GM23338 (cell line): Measurements from ENCODE around the gene MTHFSD. TPM values are rescaled to one million over a fixed set of nuclear protein-coding genes. Genes with fewer than 3 reads are reported as not detected.

Experiments
- ATAC-seq: fragments of 200-7000 bp; cut with Tn5 transposase; 3 replicates; pipeline ENCODE4 v1.9.1; 2020
- DNase-seq: peaks from one replicate; pipeline ENCODE4 v3.0.0-alpha.2; 2015; ENCODE audit warnings: low spot score
- H2AFZ ChIP-seq: fragments of 200-600 bp; sonication (generic); 2 replicates; pipeline ENCODE4 v1.8.0; 2016; ENCODE audit warnings: antibody characterized with exemption, mild to moderate bottlenecking, moderate library complexity
- H3F3A ChIP-seq: fragments of 200-600 bp; sonication (generic); replicated peaks from 2 replicates; pipeline ENCODE4 v1.8.0; 2017; ENCODE audit warnings: antibody characterized with exemption, mixed run types, low read depth
- H3K27ac ChIP-seq: fragments of 200-600 bp; sonication (generic); 2 replicates; pipeline ENCODE4 v1.6.1; 2016; ENCODE audit warnings: low read depth
- H3K27me3 ChIP-seq: fragments of 200-600 bp; sonication (generic); 2 replicates; pipeline ENCODE4 v1.8.0; 2016; ENCODE audit warnings: mild to moderate bottlenecking, mixed run types, moderate library complexity; ENCODE audit not compliant: insufficient read depth
- H3K36me3 ChIP-seq: fragments of 200-600 bp; sonication (generic); 2 replicates; pipeline ENCODE4 v1.8.0; 2016; ENCODE audit warnings: mild to moderate bottlenecking; ENCODE audit not compliant: insufficient read depth
- H3K4me1 ChIP-seq: fragments of 200-600 bp; sonication (generic); 2 replicates; pipeline ENCODE4 v1.8.0; 2016; ENCODE audit warnings: mild to moderate bottlenecking, moderate library complexity; ENCODE audit not compliant: insufficient read depth
- H3K4me2 ChIP-seq: fragments of 200-600 bp; sonication (generic); 2 replicates; pipeline ENCODE4 v1.7.1; 2017; ENCODE audit warnings: mixed run types
- H3K4me3 ChIP-seq: fragments of 200-600 bp; sonication (generic); 2 replicates; pipeline ENCODE4 v1.6.1; 2016; ENCODE audit warnings: mixed run types
- H3K79me2 ChIP-seq: fragments of 200-600 bp; sonication (generic); replicated peaks from 2 replicates; pipeline ENCODE4 v1.8.0; 2017; ENCODE audit warnings: mild to moderate bottlenecking; ENCODE audit not compliant: insufficient read depth
- H3K9me2 ChIP-seq: fragments of 200-600 bp; sonication (generic); 2 replicates; pipeline ENCODE4 v1.8.0; 2017; ENCODE audit not compliant: insufficient read depth
- H4K20me1 ChIP-seq: fragments of 200-600 bp; sonication (generic); replicated peaks from 2 replicates; pipeline ENCODE4 v1.8.0; 2017; ENCODE audit warnings: mild to moderate bottlenecking; ENCODE audit not compliant: insufficient read depth
- H3K27ac Mint-ChIP-seq: 2 replicates; pipeline ENCODE4 v1.8.0; 2020; ENCODE audit warnings: inconsistent platforms, mild to moderate bottlenecking, moderate library complexity, mixed read lengths
- H3K27me3 Mint-ChIP-seq: 3 replicates; pipeline ENCODE4 v1.8.0; 2022; ENCODE audit warnings: low read depth, mild to moderate bottlenecking, moderate library complexity, mixed read lengths, inconsistent platforms; ENCODE audit not compliant: insufficient read depth, poor library complexity
- H3K36me3 Mint-ChIP-seq: 3 replicates; pipeline ENCODE4 v1.8.0; 2021; ENCODE audit warnings: low read depth, mild to moderate bottlenecking, inconsistent platforms, moderate library complexity, mixed read lengths
- H3K4me1 Mint-ChIP-seq: 3 replicates; pipeline ENCODE4 v1.8.0; 2020; ENCODE audit warnings: mild to moderate bottlenecking, inconsistent platforms, mixed read lengths
- H3K4me3 Mint-ChIP-seq: 3 replicates; pipeline ENCODE4 v1.8.0; 2021; ENCODE audit warnings: moderate library complexity, mild to moderate bottlenecking, inconsistent platforms, mixed read lengths
- H3K9me3 Mint-ChIP-seq: 3 replicates; pipeline ENCODE4 v1.8.0; 2020; ENCODE audit warnings: moderate library complexity, mild to moderate bottlenecking, inconsistent platforms, mixed read lengths
- CREB1 ChIP-seq: fragments of 250-450 bp; sonication (Bioruptor Pico); IDR thresholded peaks from 2 replicates; pipeline ENCODE4 v1.5.0; 2020; ENCODE audit warnings: low read depth, mild to moderate bottlenecking, moderate library complexity
- EZH2 ChIP-seq: fragments of 200-600 bp; sonication (generic); IDR thresholded peaks from one replicate; pipeline ENCODE4 v1.8.0; 2017; ENCODE audit warnings: antibody characterized with exemption, mild to moderate bottlenecking, low read depth; ENCODE audit not compliant: unreplicated experiment
- EZH2phosphoT487 ChIP-seq: fragments of 200-600 bp; sonication (generic); IDR thresholded peaks from one replicate; pipeline ENCODE4 v1.8.1; 2018; ENCODE audit warnings: antibody characterized with exemption; ENCODE audit not compliant: unreplicated experiment
- NANOG ChIP-seq: IDR thresholded peaks from 2 replicates; pipeline ENCODE4 v1.6.1; 2016; ENCODE audit warnings: antibody characterized with exemption, borderline replicate concordance
- POLR2AphosphoS5 ChIP-seq: IDR thresholded peaks from 2 replicates; pipeline ENCODE4 v1.6.1; 2016; ENCODE audit warnings: antibody characterized with exemption, low read depth
- STAT1 ChIP-seq: IDR thresholded peaks from one replicate; pipeline ENCODE4 v1.6.1; 2016; ENCODE audit warnings: antibody characterized with exemption; ENCODE audit not compliant: unreplicated experiment
- ZNF114 ChIP-seq: fragments of 250-450 bp; sonication (Bioruptor Pico); IDR thresholded peaks from 2 replicates; pipeline ENCODE4 v1.5.0; 2020; ENCODE audit warnings: mild to moderate bottlenecking, moderate library complexity
- long read RNA-seq: library from polyadenylated mRNA; unstranded; transcript quantifications from one replicate; pipeline ENCODE4 v2.0.0, GENCODE V29; 2020; ENCODE audit not compliant: unreplicated experiment
- polyA plus RNA-seq: library from polyadenylated mRNA; unstranded; fragments of >200 nt; fragmentation: Nextera tagmentation; extraction: Ambion mirVana; gene quantifications from 2 replicates; pipeline ENCODE4 v1.2.1, GENCODE V29; 2016
- total RNA-seq: library from RNA; depleted of rRNA; stranded (reverse); fragments of >200 nt; shearing (Covaris generic); gene quantifications from 2 replicates; pipeline ENCODE4 v1.2.3, GENCODE V29; 2014; rRNA removed
- TF ChIP-seq, protein P1 (sequence below): fragments of 250-450 bp; sonication (Bioruptor Pico); IDR thresholded peaks from 2 replicates; pipeline ENCODE4 v1.5.0; 2020; ENCODE audit warnings: mild to moderate bottlenecking, moderate library complexity

The MTHFSD gene, protein sequence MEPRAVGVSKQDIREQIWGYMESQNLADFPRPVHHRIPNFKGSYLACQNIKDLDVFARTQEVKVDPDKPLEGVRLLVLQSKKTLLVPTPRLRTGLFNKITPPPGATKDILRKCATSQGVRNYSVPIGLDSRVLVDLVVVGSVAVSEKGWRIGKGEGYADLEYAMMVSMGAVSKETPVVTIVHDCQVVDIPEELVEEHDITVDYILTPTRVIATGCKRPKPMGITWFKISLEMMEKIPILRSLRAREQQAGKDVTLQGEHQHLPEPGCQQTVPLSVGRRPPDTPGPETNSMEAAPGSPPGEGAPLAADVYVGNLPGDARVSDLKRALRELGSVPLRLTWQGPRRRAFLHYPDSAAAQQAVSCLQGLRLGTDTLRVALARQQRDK
- total RNA-seq (8.1 and 12.6 TPM in 2 replicates), polyA plus RNA-seq (7.2 and 9.7 TPM in 2 replicates)
- long read RNA-seq, partial matches to known transcripts: 1 of 7 reads
- long read RNA-seq, other reads (novel, unspliced or antisense): 3 of 7 reads

- Histone ChIP-seq H3K4me3 (peak within 1 kb of the TSS; percentile 88), H3K79me2 (no peaks in the 10 kb centered on the region), H2AFZ (peak within 1 kb of the TSS; percentile 93), H3K9me2 (peaks cover 2% of the 10 kb centered on the region; the same call in 1 of the 2 replicates), H3K36me3 (peaks cover 4% of the 10 kb centered on the region; the same call in 1 of the 2 replicates), H3K4me1 (no peaks in the 10 kb centered on the region), H3K27me3 (no peaks in the 10 kb centered on the region), H3K4me2 (peak within 1 kb of the TSS; percentile 87), H4K20me1 (no peaks in the 10 kb centered on the region), H3F3A (no peaks in the 10 kb centered on the region), H3K27ac (peak within 1 kb of the TSS; percentile 50; the same call in 1 of the 2 replicates)
- DNase-seq: peak; percentile 93
- ATAC-seq: peak; percentile 92
- Mint-ChIP-seq H3K27me3 (peaks cover 12% of the 10 kb centered on the region), H3K36me3 (peaks cover 6% of the 10 kb centered on the region; the same call in 2 of the 3 replicates), H3K9me3 (peaks cover 5% of the 10 kb centered on the region; the same call in 1 of the 3 replicates), H3K4me3 (peak within 1 kb of the TSS; percentile 94), H3K27ac (peak within 1 kb of the TSS; percentile 97), H3K4me1 (peaks cover 6% of the 10 kb centered on the region)
- TF ChIP-seq CREB1 (CRISPR knock-in tag) (peak; percentile 100), NANOG (no peak), EZH2 (no peak), POLR2AphosphoS5 (peak; percentile 82)
Measured at GRCh38 chr16:86554917-86555703, at the start of gene MTHFSD. Gene MTHFSD, minus strand, starts transcription at chr16:86555235. Its CDS starts 51 bp downstream, at chr16:86555184.

GRCh38 chr16:86604436-86605193 lies 49.6 kb upstream of the MTHFSD start:
- no peaks in the 10 kb centered on the region for H3K36me3 ChIP-seq
- Mint-ChIP-seq H3K4me1 (no peaks in the 10 kb centered on the region), H3K9me3 (peaks cover 2% of the 10 kb centered on the region; the same call in 1 of the 3 replicates), H3K27ac (no peak overlapping the region), H3K4me3 (no peak overlapping the region), H3K27me3 (peaks cover 2% of the 10 kb centered on the region), H3K36me3 (no peaks in the 10 kb centered on the region)
- no peaks in the 10 kb centered on the region for H3K27me3 ChIP-seq
- H3K79me2 ChIP-seq: no peaks in the 10 kb centered on the region
- no peak for TF ChIP-seq EZH2phosphoT487
- TF ChIP-seq POLR2AphosphoS5: no peak
- no peak for TF ChIP-seq EZH2
- TF ChIP-seq ZNF114 (CRISPR knock-in tag): no peak
- TF ChIP-seq, protein P1, sequence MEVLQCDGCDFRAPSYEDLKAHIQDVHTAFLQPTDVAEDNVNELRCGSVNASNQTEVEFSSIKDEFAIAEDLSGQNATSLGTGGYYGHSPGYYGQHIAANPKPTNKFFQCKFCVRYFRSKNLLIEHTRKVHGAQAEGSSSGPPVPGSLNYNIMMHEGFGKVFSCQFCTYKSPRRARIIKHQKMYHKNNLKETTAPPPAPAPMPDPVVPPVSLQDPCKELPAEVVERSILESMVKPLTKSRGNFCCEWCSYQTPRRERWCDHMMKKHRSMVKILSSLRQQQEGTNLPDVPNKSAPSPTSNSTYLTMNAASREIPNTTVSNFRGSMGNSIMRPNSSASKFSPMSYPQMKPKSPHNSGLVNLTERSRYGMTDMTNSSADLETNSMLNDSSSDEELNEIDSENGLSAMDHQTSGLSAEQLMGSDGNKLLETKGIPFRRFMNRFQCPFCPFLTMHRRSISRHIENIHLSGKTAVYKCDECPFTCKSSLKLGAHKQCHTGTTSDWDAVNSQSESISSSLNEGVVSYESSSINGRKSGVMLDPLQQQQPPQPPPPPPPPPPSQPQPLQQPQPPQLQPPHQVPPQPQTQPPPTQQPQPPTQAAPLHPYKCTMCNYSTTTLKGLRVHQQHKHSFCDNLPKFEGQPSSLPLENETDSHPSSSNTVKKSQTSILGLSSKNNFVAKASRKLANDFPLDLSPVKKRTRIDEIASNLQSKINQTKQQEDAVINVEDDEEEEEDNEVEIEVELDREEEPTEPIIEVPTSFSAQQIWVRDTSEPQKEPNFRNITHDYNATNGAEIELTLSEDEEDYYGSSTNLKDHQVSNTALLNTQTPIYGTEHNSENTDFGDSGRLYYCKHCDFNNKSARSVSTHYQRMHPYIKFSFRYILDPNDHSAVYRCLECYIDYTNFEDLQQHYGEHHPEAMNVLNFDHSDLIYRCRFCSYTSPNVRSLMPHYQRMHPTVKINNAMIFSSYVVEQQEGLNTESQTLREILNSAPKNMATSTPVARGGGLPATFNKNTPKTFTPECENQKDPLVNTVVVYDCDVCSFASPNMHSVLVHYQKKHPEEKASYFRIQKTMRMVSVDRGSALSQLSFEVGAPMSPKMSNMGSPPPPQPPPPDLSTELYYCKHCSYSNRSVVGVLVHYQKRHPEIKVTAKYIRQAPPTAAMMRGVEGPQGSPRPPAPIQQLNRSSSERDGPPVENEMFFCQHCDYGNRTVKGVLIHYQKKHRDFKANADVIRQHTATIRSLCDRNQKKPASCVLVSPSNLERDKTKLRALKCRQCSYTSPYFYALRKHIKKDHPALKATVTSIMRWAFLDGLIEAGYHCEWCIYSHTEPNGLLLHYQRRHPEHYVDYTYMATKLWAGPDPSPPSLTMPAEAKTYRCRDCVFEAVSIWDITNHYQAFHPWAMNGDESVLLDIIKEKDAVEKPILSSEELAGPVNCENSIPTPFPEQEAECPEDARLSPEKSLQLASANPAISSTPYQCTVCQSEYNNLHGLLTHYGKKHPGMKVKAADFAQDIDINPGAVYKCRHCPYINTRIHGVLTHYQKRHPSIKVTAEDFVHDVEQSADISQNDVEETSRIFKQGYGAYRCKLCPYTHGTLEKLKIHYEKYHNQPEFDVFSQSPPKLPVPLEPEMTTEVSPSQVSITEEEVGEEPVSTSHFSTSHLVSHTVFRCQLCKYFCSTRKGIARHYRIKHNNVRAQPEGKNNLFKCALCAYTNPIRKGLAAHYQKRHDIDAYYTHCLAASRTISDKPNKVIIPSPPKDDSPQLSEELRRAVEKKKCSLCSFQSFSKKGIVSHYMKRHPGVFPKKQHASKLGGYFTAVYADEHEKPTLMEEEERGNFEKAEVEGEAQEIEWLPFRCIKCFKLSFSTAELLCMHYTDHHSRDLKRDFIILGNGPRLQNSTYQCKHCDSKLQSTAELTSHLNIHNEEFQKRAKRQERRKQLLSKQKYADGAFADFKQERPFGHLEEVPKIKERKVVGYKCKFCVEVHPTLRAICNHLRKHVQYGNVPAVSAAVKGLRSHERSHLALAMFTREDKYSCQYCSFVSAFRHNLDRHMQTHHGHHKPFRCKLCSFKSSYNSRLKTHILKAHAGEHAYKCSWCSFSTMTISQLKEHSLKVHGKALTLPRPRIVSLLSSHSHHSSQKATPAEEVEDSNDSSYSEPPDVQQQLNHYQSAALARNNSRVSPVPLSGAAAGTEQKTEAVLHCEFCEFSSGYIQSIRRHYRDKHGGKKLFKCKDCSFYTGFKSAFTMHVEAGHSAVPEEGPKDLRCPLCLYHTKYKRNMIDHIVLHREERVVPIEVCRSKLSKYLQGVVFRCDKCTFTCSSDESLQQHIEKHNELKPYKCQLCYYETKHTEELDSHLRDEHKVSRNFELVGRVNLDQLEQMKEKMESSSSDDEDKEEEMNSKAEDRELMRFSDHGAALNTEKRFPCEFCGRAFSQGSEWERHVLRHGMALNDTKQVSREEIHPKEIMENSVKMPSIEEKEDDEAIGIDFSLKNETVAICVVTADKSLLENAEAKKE (CRISPR knock-in tag): no peak
- TF ChIP-seq CREB1 (CRISPR knock-in tag): no peak
- TF ChIP-seq STAT1: no peak
- H2AFZ ChIP-seq: peak overlapping the region; percentile 1; the same call in 1 of the 2 replicates
- H3F3A ChIP-seq: no peaks in the 10 kb centered on the region
- no peaks in the 10 kb centered on the region for H3K4me1 ChIP-seq
- H3K9me2 ChIP-seq: no peaks in the 10 kb centered on the region
- H3K4me2 ChIP-seq: no peak overlapping the region
- no peak overlapping the region for H3K27ac ChIP-seq
- DNase-seq (no peak), ATAC-seq (no peak)
- H4K20me1 ChIP-seq: no peaks in the 10 kb centered on the region
- no peak overlapping the region for H3K4me3 ChIP-seq
